RWPE2 (cell line): ENCODE data around the gene SPESP1.
A peak's percentile ranks its signal among the peaks of the same experiment; 100 is the strongest.

ENCODE experiments used
- ATAC-seq: fragments of 200-7000 bp; cut with Tn5 transposase; 3 replicates; pipeline ENCODE4 v1.9.1; 2021; ENCODE audit warnings: low read depth
- DNase-seq: peaks from one replicate; pipeline ENCODE4 v3.0.0-alpha.2; 2020; ENCODE audit warnings: low spot score
- H3K27ac ChIP-seq: fragments of 450-650 bp; 2 replicates; pipeline ENCODE4 v1.5.1; 2017; ENCODE audit warnings: mild to moderate bottlenecking; ENCODE audit not compliant: poor library complexity, severe bottlenecking
- H3K27me3 ChIP-seq: fragments of 250-450 bp; sonication (Bioruptor Pico); 2 replicates; pipeline ENCODE4 v1.5.1; 2021; ENCODE audit warnings: mild to moderate bottlenecking, moderate library complexity; ENCODE audit not compliant: insufficient read depth, poor library complexity, severe bottlenecking
- H3K36me3 ChIP-seq: fragments of 250-450 bp; sonication (Bioruptor Pico); 2 replicates; pipeline ENCODE4 v1.5.1; 2020; ENCODE audit warnings: low read depth, mild to moderate bottlenecking, moderate library complexity
- H3K4me1 ChIP-seq: fragments of 250-450 bp; sonication (Bioruptor Pico); 2 replicates; pipeline ENCODE4 v1.5.1; 2021; ENCODE audit warnings: mild to moderate bottlenecking, moderate library complexity; ENCODE audit not compliant: insufficient read depth, poor library complexity, severe bottlenecking
- H3K4me3 ChIP-seq: fragments of 250-450 bp; sonication (Bioruptor Pico); 2 replicates; pipeline ENCODE4 v1.5.1; 2021; ENCODE audit warnings: mild to moderate bottlenecking, moderate library complexity; ENCODE audit not compliant: severe bottlenecking
- H3K9me3 ChIP-seq: fragments of 250-450 bp; sonication (Bioruptor Pico); 2 replicates; pipeline ENCODE4 v1.5.1; 2021; ENCODE audit warnings: mild to moderate bottlenecking, moderate library complexity; ENCODE audit not compliant: severe bottlenecking
- TF ChIP-seq, protein P1 (sequence below): fragments of 450-650 bp; IDR thresholded peaks from one replicate; pipeline ENCODE4 v1.5.1; 2017; ENCODE audit warnings: mild to moderate bottlenecking, moderate library complexity; ENCODE audit not compliant: poor library complexity, severe bottlenecking

The SPESP1 gene

DNA sequence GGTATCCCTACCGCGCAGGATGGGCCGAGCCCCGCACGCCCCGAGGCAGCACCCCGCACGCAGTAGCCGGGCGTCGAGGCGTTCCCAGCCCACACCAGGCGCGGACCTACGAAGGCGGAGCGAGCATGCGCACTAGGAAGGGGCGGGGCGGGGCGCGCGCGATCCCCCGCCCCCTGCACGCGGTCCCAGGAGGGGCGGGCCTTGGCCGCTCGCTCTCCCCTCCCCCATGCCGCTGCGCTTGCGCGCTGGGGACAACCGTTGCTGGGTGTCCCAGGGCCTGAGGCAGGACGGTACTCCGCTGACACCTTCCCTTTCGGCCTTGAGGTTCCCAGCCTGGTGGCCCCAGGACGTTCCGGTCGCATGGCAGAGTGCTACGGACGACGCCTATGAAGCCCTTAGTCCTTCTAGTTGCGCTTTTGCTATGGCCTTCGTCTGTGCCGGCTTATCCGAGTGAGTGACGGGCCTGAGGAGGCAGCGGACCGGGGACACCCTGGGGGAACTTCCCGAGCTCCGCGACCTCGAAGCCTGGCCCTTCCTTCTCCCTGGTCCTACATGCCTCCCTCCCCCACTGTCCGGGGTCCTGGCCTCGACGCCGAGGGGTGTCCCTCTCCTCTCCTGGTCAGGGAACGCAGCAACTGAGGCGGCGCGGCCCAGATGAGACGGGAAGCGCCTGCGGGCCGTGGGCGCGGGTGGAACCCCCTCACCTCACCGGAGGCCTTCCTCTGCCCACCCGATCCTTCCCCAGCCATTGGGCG lies at the start of gene SPESP1:
Gene SPESP1, plus strand, starts transcription at position 258 of the 755 bp plus-strand sequence. Its CDS starts 129 bp downstream, at position 387.
- no peaks in the 10 kb centered on the region for H3K9me3 ChIP-seq
- peak; percentile 94 for DNase-seq
- peaks cover 11% of the 10 kb centered on the region for H3K4me1 ChIP-seq
- H3K27ac ChIP-seq: peak within 1 kb of the TSS; percentile 27
- TF ChIP-seq, protein P1, sequence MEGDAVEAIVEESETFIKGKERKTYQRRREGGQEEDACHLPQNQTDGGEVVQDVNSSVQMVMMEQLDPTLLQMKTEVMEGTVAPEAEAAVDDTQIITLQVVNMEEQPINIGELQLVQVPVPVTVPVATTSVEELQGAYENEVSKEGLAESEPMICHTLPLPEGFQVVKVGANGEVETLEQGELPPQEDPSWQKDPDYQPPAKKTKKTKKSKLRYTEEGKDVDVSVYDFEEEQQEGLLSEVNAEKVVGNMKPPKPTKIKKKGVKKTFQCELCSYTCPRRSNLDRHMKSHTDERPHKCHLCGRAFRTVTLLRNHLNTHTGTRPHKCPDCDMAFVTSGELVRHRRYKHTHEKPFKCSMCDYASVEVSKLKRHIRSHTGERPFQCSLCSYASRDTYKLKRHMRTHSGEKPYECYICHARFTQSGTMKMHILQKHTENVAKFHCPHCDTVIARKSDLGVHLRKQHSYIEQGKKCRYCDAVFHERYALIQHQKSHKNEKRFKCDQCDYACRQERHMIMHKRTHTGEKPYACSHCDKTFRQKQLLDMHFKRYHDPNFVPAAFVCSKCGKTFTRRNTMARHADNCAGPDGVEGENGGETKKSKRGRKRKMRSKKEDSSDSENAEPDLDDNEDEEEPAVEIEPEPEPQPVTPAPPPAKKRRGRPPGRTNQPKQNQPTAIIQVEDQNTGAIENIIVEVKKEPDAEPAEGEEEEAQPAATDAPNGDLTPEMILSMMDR: no peak
- H3K4me3 ChIP-seq: peak within 1 kb of the TSS; percentile 80
- H3K36me3 ChIP-seq: peaks cover 5% of the 10 kb centered on the region; the same call in 1 of the 2 replicates
- ATAC-seq: peak; percentile 94
- H3K27me3 ChIP-seq: no peaks in the 10 kb centered on the region

DNA sequence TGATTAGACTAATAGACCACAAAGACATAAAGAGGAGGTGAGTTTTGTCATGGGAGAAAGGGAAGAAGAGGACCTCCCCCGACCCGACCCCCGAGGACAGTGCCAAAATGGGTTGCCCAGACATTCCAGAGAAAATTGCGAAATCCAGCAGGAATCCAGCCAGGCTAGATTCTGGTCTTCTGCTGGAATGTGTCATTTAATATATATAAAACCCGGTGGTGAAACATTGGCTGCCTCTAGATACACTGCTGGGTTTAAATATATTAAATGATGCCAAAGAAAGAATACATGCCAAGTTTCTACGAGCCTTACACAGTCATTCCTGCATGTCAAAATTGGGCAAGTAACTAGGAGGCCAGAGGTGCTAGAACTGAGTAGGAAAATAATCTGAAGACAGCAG lies 45.3 kb upstream of the SPESP1 start:
- TF ChIP-seq, protein P1: no peak
- H3K9me3 ChIP-seq: no peaks in the 10 kb centered on the region
- DNase-seq (no peak), ATAC-seq (peak; percentile 96)
- H3K4me1 ChIP-seq: peaks cover 13% of the 10 kb centered on the region
- no peak overlapping the region for H3K27ac ChIP-seq
- H3K4me3 ChIP-seq: no peak overlapping the region
- no peaks in the 10 kb centered on the region for H3K36me3 ChIP-seq
- no peaks in the 10 kb centered on the region for H3K27me3 ChIP-seq

DNA sequence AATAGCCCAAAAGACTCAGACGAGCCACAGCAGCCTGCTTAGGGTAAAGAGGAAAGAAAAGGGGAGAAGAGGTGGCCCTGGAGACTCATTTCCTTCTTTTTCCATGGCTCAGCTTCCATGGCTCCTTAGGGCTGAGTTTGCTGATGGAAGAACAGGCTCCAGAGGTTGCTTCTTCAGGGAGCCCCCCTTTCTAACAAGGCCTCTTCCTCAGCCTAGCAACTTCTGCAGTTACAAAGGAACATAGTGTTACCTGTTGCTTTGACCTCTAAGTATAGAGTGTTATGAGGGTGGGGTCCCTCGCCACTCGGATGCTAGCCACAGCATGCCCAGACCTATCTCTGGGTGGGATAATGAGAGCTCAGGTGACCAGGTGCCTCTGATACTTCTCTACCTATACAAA lies 43.2 kb upstream of the SPESP1 start:
- no peak overlapping the region for H3K4me3 ChIP-seq
- H3K27ac ChIP-seq: no peak overlapping the region
- H3K9me3 ChIP-seq: no peaks in the 10 kb centered on the region
- no peaks in the 10 kb centered on the region for H3K36me3 ChIP-seq
- peaks cover 13% of the 10 kb centered on the region for H3K4me1 ChIP-seq
- no peaks in the 10 kb centered on the region for H3K27me3 ChIP-seq
- DNase-seq: no peak
- TF ChIP-seq, protein P1: no peak
- ATAC-seq: no peak

DNA sequence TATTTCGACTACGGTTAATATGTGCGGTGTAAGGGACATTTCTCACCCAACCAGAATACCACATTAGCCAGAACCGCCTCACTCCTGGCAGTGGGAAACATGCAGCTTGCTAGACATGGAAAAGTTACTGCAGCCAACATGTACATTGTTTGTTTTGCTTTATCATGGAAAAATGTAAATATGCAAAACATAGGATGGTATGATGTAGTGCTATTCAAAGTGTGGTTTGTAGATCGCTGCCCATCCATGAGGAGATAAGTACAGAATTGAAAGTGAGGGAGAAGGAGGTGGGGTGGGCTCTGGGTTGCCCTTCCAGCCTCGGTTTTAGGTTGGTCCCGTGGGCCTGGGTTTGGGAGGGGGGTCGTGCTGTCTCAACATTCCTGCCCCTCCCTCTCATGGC lies 42.5 kb upstream of the SPESP1 start:
- DNase-seq (no peak), ATAC-seq (no peak)
- no peaks in the 10 kb centered on the region for H3K36me3 ChIP-seq

More for the DNA sequence above, 42.5 kb upstream of the SPESP1 start:
- no peaks in the 10 kb centered on the region for H3K27me3 ChIP-seq
- no peak overlapping the region for H3K27ac ChIP-seq
- H3K9me3 ChIP-seq: no peaks in the 10 kb centered on the region
- TF ChIP-seq, protein P1: no peak
- peaks cover 13% of the 10 kb centered on the region for H3K4me1 ChIP-seq
- H3K4me3 ChIP-seq: no peak overlapping the region
